ENCODE data around the gene CDK17. TPM values are rescaled to one million over a fixed set of nuclear protein-coding genes. Genes with fewer than 3 reads are reported as not detected.

The CDK17 gene
- total and polyA plus RNA-seq, 8 donors = 4.3 to 15.1 (median 8.0) TPM

DNA sequence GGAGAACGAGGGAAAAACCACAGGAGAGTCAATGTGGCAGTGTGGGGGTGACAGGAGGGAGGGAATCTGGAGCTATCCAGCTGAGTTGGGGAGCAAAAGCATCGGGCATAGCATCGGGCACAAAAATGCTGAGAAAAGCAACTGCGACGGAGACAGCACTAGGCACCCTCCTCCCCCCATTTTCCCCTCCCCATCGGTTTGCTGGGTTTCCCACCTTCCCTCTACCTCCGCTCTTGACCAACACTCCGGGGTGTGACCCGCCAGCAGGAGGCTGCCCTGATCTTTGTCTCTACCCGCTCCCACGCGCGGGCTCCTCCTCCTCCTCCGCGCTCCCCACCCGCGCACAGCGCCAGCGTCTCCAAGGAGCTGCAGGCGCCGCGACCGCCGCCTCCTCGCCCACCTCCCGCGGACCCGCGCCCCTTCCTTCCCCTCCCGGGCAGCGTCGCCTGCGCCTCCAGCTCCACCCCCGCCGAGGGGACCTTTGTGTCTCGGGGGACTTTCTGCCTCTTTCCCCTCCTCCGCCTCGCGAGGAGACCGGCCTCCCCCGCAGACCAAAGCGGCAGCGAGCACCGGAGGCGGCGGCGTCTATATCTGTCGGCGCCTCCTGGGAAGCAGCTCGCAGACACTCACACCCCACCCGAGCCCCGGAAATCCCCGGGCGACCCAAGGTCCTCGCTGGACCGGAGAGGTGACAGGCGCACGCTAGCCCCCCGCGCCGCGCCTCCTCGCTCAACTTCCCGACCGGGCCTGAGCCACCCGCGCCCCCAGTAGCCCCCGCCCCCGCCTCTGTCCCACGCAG is 920 bp downstream of the CDK17 start:
- no peaks in the 10 kb centered on the region for H3K9me3 ChIP-seq
- ATAC-seq (peak; percentile 36 to 66 (median 57)), DNase-seq (peak; percentile 47 to 87 (median 65)), FAIRE-seq (no peak)
- H3K4me3 ChIP-seq = peak overlapping the region; percentile 81 to 94 (median 88)
- no peaks in the 10 kb centered on the region for H3K27me3 ChIP-seq
- intact Hi-C loops (cut with DNase I) = loop anchor here in 1 of 3 donors (10.0 kb wide), 1 partner anchor 345 kb away; no protein-coding TSS in a partner anchor
- peaks cover 4 to 27% (median 21%) of the 10 kb centered on the region in 3 donors for H3K4me1 ChIP-seq
- TF ChIP-seq, protein P1, sequence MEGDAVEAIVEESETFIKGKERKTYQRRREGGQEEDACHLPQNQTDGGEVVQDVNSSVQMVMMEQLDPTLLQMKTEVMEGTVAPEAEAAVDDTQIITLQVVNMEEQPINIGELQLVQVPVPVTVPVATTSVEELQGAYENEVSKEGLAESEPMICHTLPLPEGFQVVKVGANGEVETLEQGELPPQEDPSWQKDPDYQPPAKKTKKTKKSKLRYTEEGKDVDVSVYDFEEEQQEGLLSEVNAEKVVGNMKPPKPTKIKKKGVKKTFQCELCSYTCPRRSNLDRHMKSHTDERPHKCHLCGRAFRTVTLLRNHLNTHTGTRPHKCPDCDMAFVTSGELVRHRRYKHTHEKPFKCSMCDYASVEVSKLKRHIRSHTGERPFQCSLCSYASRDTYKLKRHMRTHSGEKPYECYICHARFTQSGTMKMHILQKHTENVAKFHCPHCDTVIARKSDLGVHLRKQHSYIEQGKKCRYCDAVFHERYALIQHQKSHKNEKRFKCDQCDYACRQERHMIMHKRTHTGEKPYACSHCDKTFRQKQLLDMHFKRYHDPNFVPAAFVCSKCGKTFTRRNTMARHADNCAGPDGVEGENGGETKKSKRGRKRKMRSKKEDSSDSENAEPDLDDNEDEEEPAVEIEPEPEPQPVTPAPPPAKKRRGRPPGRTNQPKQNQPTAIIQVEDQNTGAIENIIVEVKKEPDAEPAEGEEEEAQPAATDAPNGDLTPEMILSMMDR (IDR thresholded peaks at IDR 0.05) = no peak
- no peaks in the 10 kb centered on the region for H3K36me3 ChIP-seq
- peak overlapping the region; percentile 96 to 99 (median 98) for H3K27ac ChIP-seq
- 0 to 1% methylated on average over 56 to 70 of the region's 70 CpGs for WGBS, 2 donors

DNA sequence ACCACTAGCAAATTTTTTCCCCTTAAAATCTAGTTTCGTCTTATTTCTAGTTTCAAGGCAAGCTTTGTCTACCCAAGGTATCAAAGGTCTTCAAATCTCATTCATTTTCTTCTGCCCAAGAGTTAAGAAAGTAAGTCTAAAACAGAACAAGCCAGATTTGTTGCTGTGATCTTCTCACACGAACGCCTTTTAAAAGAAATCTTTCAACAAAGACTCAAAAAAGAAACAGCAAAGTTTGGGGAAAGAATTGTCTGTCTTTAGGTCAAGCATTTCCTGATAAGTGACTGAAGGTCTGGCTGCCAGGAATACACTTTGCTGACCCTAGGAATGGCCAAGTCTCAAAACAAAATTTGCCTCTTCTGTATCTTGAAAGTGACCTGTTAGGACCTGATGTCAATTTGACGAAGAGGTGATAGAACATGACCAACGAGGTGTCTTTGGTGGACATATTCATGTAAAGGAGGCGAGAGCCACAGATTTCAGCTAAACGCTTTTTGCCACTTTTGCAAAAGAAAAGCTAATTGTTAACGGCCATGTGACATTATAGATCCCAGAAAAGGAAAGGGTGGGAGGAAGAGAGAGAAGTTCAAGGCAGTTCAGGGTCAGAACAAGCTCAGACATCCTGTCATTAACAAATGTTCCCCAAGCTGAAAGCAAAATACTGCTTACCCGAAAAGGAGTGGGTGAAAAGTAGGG is 1.7 kb downstream of the CDK17 start:
- peak overlapping the region; percentile 96 to 99 (median 98) for H3K27ac ChIP-seq
- ATAC-seq (no peak), FAIRE-seq (no peak), DNase-seq (no peak)
- WGBS, 2 donors = 2% methylated on average over 9 of the region's 9 CpGs
- TF ChIP-seq, protein P1 (IDR thresholded peaks at IDR 0.05) = no peak
- H3K4me1 ChIP-seq = peaks cover 4 to 27% (median 21%) of the 10 kb centered on the region in 3 donors
- peak overlapping the region; percentile 81 to 94 (median 88) for H3K4me3 ChIP-seq
- no peaks in the 10 kb centered on the region for H3K36me3 ChIP-seq
- no peaks in the 10 kb centered on the region for H3K27me3 ChIP-seq
- H3K9me3 ChIP-seq = no peaks in the 10 kb centered on the region
- intact Hi-C loops (cut with DNase I) = loop anchor here in 1 of 3 donors (10.0 kb wide), 1 partner anchor 344 kb away; no protein-coding TSS in a partner anchor

DNA sequence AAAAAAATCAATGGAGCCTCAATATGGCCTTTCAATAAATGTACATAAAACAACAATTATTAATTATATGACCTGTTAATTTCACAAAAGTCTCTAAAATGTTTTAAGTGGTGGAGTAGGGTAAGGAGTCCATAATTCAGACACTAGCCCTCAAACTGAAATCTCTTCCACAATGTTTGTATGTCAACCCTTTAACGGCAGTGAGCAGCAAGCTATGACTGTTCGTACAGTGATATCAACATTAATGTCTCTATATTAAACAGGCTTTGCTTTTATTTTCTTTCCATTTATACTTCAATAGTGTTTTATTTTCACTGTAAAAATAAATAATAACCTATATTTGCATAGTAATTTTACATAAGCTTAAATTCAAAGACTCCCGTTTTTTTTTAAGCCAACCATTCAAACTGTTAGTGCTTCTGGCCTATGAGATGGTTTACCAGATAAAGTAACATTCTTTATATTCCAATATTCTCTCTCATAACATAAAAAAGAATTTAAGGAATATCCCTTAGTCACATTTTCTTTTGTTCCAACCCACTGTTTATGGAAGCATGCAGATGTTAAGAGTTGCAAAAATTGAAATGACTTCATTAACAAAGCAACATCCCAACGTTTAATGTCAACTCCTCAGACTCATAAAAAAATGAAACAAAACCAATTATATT is 2.3 kb downstream of the CDK17 start:
- no peaks in the 10 kb centered on the region for H3K27me3 ChIP-seq
- peak overlapping the region in 2 of 4 donors; percentile 98 to 99 for H3K27ac ChIP-seq
- peak overlapping the region in 2 of 4 donors; percentile 92 to 94 for H3K4me3 ChIP-seq
- no peaks in the 10 kb centered on the region for H3K9me3 ChIP-seq
- intact Hi-C loops (cut with DNase I) = loop anchor here in 1 of 3 donors (10.0 kb wide), 1 partner anchor 343 kb away; no protein-coding TSS in a partner anchor
- WGBS, 2 donors = 21 to 35% methylated on average over 4 of the region's 4 CpGs
- DNase-seq = no peak
- H3K4me1 ChIP-seq = peaks cover 4 to 27% (median 21%) of the 10 kb centered on the region in 3 donors
- no peak for FAIRE-seq
- ATAC-seq = no peak
- H3K36me3 ChIP-seq = no peaks in the 10 kb centered on the region
- TF ChIP-seq, protein P1 (IDR thresholded peaks at IDR 0.05) = no peak

DNA sequence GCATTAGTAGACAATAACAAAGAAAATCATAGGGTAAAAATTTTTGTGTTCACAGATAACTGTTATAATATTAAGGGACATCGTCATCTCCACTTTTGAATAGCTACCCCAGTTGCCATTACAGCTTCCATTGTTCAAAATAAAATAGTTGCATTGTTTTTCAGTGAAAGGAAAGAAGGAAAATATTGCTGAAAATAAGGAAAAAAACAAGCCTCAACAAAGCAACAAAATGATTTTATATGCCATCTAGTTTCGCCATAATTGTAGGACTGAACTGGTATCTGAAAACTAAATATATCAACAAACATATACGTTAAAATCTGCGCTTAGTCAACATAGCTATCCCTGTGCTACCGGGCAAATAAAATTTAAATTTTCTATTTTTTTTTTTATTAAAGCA is 3.3 kb downstream of the CDK17 start:
- Histone ChIP-seq H3K36me3 (no peaks in the 10 kb centered on the region), H3K27me3 (no peaks in the 10 kb centered on the region), H3K4me3 (no peak overlapping the region), H3K27ac (no peak overlapping the region), H3K4me1 (peaks cover 4 to 27% (median 21%) of the 10 kb centered on the region in 3 donors), H3K9me3 (no peaks in the 10 kb centered on the region)
- intact Hi-C loops (cut with DNase I) = loop anchor here in 1 of 3 donors (10.0 kb wide), 1 partner anchor 342 kb away; no protein-coding TSS in a partner anchor
- TF ChIP-seq, protein P1 (IDR thresholded peaks at IDR 0.05) = no peak
- no peak for DNase-seq
- WGBS, 2 donors = 62 to 72% methylated on average over 5 of the region's 5 CpGs
- no peak for ATAC-seq
- FAIRE-seq = no peak
